Raji (cell line): ENCODE results near the gene CSNK1G1.

Experiments used
- POLR2A ChIP-seq: IDR thresholded peaks from 2 replicates; pipeline ENCODE4 v1.6.1; 2011; ENCODE audit warnings: low read depth, low read length, control low read depth; ENCODE audit not compliant: insufficient read depth

Gene CSNK1G1

GRCh38 chr15:64225804-64226203 is 130.2 kb downstream of the CSNK1G1 start:
- TF ChIP-seq POLR2A, result no peak

DNA sequence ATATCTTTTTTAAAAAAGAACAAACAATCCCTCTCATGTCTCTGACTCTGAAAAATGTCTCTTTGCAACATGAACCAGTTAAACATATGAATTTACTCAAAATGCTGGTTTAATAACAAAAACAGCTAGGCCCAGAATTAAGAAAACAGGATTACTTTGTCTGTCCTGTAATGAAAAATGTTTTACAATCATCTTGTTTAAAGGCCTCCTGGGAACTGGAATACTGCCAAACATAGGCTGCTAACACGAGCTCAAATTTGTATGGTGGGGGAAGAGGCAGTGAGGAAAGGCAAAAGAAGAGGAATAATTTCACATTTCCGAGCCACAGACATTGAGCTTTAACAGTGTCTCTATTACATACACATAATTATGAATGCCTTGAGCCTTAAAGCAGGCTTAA is 131.5 kb downstream of the CSNK1G1 start:
- TF ChIP-seq POLR2A, result no peak

DNA sequence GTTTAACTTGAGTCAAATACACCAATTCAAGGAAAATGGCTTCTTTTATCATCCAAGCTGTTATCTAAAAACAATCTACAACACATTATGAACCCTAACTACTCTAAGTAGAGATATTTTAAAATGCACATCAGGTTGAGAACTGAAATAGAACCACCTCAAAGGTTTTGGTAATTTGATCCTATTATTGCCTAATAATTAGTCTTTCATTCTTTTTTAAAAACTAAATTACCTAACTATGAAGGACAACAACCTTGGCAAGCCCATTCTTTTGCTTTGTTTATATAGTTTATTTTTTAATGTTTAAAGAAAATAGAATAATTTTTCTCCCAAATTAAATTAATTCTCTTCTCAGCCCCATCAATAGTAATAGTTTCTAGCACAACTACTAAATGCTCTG is 132.1 kb downstream of the CSNK1G1 start:
- no peak for TF ChIP-seq POLR2A

- TF ChIP-seq POLR2A, result no peak
These were observed 133.2 kb downstream of the CSNK1G1 start for GRCh38 chr15:64222573-64223366.

GRCh38 chr15:64216730-64217428 is 139.1 kb downstream of the CSNK1G1 start:
- TF ChIP-seq POLR2A, result no peak

GRCh38 chr15:64216196-64216595 is 139.8 kb downstream of the CSNK1G1 start:
- TF ChIP-seq POLR2A, result no peak

GRCh38 chr15:64213646-64214045 is 142.3 kb downstream of the CSNK1G1 start:
- TF ChIP-seq POLR2A, result no peak

DNA sequence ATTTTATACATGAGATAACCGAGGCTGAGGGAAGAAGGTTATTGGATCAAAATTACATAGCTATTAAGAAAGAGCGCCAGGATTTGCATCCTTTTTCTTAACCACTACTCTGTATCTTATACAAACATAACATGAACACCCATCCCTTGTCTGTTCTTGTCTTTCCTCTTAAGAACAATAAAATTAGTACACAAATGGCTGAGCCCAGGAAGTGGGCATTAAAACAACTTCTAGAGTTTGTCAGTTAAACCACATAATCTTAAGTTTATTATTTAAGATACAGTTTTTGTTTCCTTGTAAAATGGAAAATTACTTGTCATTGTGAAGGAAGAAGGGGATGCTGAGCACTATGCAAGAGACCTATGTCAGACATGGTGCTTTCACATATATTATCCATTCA is 144.3 kb downstream of the CSNK1G1 start:
- no peak for TF ChIP-seq POLR2A

DNA sequence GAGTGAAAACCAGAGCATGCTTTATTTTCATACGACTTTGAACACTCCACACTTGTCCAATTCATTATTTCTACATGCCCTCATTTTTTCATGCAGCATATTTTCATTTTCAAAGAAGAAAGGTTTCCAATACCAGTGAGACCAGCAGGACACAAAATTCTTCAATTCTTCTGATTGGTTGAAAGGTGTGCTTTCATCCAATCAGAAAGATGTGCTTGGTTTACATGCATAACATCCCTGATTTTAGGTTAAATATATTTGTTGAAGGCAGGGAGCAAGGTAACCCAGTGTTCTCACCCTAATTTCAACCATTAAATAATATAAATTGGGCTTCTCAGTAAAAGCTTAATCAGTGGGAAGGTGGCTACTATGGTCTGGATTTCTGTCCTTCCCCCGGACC is 145.6 kb downstream of the CSNK1G1 start:
- no peak for TF ChIP-seq POLR2A

DNA sequence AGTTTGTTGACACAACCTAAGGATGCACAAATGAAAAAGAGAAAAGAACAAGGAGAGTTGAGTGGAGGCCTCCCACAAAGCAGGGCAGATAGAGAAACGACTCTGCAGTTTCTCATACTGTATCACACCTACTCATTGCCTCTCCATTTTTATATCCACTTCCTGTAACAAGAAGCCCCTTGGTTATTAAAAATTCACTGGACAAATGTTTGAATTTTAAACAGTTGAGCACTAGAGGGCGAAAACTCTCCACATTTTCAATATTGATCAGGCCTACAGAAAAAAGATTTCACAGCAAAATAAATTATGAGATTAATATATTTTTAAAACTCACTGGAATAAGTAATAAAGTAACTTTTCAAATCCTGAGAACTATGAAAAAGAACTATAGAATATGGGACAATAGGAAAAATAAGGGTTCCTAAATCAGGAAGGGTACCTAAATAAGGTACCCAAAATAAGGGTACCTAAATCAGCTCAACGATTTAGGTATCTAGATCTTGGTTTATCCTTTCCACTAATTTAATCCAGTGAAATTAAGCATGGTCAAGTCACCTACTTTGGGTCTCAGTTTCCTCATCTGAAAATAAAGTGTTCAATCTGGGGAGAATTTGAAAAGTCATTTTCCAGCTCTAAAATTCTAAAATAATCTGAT is 146.2 kb downstream of the CSNK1G1 start:
- TF ChIP-seq POLR2A, result no peak

- TF ChIP-seq POLR2A, result no peak
These were observed 150.8 kb downstream of the CSNK1G1 start for GRCh38 chr15:64205202-64205601.

GRCh38 chr15:64197425-64197824 is 158.5 kb downstream of the CSNK1G1 start:
- TF ChIP-seq POLR2A, result no peak

DNA sequence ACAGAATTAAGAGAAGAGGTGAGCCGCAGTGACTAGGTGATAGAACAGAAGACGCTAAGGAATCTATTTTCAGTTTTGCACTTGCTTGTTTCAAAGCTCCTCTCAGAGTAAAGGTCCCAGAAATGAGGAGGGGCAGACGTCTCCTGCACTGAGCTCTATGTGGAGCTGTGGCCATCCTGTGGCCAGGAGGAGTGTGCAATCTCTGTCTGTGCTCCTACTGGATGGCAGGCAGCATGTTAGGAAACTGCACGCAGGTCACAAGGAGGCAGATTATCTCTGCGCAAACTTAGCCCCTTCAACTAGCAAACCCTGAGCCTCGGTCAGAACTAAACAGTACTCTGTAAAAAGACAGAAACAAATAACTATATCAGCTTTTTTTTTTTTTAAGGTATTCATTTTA is 162.0 kb downstream of the CSNK1G1 start:
- TF ChIP-seq POLR2A, result no peak

DNA sequence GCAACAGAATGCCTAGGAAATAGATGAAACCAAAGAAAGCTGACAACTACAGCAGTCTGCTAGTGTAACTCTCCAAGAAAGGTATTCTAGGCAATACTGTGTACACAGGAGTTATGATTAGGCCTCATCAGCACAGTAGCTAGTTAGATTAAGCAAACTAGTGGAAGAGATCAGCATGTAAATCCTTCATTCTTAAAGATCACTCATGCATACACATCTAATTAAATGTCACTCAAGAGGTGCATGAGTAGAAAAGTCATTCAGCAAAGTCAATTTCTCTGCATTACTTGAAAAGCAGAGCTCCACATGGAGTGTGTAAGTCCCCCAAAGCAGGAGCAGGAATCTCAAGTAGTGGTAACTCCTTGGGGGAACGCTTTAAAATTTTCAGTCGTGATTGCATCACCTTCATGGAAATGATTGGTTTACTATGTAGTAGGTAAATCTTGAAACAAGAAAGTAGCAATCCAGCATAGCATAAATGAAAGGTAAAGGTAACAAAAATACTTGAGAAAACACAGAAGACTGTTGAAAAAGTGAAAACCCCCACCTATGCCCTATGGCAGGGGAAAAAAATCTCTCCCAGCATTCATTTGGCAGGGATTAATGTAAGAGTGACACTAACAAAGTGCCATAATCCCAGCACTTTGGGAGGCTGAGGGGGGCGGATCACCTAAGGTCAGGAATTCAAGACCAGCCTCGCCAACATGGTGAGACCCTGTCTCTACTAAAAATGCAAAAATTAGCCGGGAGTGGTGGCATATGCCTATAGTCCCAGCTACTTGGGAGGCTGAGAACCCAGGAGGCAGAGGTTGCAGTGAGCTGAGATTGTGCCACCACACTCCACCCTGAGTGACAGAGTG is 163.8 kb downstream of the CSNK1G1 start:
- no peak for TF ChIP-seq POLR2A
